NCI-H2029 treated with DMSO at 0.1 percent for 48 hours (cell line): ENCODE measurements around the gene DNAAF3.

Experiments
- DNase-seq: peaks from one replicate; lab custom pipeline; 2025; lab: John Stamatoyannopoulos, UW

Gene DNAAF3

GRCh38 chr19:55153652-55154264 lies 12.7 kb downstream of the DNAAF3 start:
- no peak for DNase-seq

- no peak for DNase-seq
These were observed 14.4 kb downstream of the DNAAF3 start for GRCh38 chr19:55152017-55152416.

- no peak for DNase-seq
These were observed 17.1 kb downstream of the DNAAF3 start, which contains the start of gene TNNT1 for GRCh38 chr19:55149078-55150003. Gene TNNT1, minus strand, starts transcription at chr19:55149206. Its CDS starts 2,049 bp downstream, at chr19:55147157.

- DNase-seq, result no peak
These were observed 18.7 kb downstream of the DNAAF3 start for GRCh38 chr19:55147545-55148251.

- no peak for DNase-seq
These were observed 19.6 kb downstream of the DNAAF3 start for GRCh38 chr19:55146705-55147273.

GRCh38 chr19:55146078-55146704 lies 20.2 kb downstream of the DNAAF3 start:
- DNase-seq, result no peak

- DNase-seq, result no peak
These were observed 21.2 kb downstream of the DNAAF3 start for GRCh38 chr19:55145232-55145631.

GRCh38 chr19:55141696-55142095 lies 24.7 kb downstream of the DNAAF3 start:
- DNase-seq, result no peak

GRCh38 chr19:55137915-55138314 lies 28.5 kb downstream of the DNAAF3 start:
- DNase-seq, result no peak

- DNase-seq, result no peak
These were observed 29.9 kb downstream of the DNAAF3 start for GRCh38 chr19:55136399-55137102.

GRCh38 chr19:55134736-55135135 lies 31.7 kb downstream of the DNAAF3 start:
- no peak for DNase-seq

GRCh38 chr19:55133639-55134444 lies 32.6 kb downstream of the DNAAF3 start:
- no peak for DNase-seq

- no peak for DNase-seq
These were observed 33.8 kb downstream of the DNAAF3 start for GRCh38 chr19:55132453-55133129.

- DNase-seq, result no peak
These were observed 35.0 kb downstream of the DNAAF3 start for GRCh38 chr19:55131421-55131820.

GRCh38 chr19:55119053-55119452 lies 47.4 kb downstream of the DNAAF3 start:
- DNase-seq, result no peak

GRCh38 chr19:55118401-55118991 lies 47.9 kb downstream of the DNAAF3 start:
- DNase-seq, result no peak

GRCh38 chr19:55117663-55118391 lies 48.6 kb downstream of the DNAAF3 start:
- peak; percentile 89 for DNase-seq

- DNase-seq, result no peak
These were observed 49.4 kb downstream of the DNAAF3 start, which contains the start of gene PPP1R12C for GRCh38 chr19:55116859-55117662. Gene PPP1R12C, minus strand, starts transcription at chr19:55117637. Its CDS starts 94 bp downstream, at chr19:55117543.
